Fibroblast of lung (primary cell): Measurements from ENCODE around the gene TRAP1.

Source experiments
- EZH2 ChIP-seq: IDR thresholded peaks from 2 replicates; pipeline ENCODE4 v1.5.1; 2012; ENCODE audit warnings: low read length, control low read depth, mild to moderate bottlenecking; ENCODE audit errors: missing control alignments
- TF ChIP-seq, protein P1 (sequence below), 2 donors: IDR thresholded peaks in 1 of 2; conservative IDR thresholded peaks in 1 of 2; 1 replicate in 1 of 2; 2 replicates in 1 of 2; pipeline ENCODE4 v1.5.1; 2011 to 2012; ENCODE audit warnings: low read length in 2 of 2, control low read depth in 1 of 2, inconsistent platforms in 1 of 2, low read depth in 1 of 2, mild to moderate bottlenecking in 1 of 2

DNA sequence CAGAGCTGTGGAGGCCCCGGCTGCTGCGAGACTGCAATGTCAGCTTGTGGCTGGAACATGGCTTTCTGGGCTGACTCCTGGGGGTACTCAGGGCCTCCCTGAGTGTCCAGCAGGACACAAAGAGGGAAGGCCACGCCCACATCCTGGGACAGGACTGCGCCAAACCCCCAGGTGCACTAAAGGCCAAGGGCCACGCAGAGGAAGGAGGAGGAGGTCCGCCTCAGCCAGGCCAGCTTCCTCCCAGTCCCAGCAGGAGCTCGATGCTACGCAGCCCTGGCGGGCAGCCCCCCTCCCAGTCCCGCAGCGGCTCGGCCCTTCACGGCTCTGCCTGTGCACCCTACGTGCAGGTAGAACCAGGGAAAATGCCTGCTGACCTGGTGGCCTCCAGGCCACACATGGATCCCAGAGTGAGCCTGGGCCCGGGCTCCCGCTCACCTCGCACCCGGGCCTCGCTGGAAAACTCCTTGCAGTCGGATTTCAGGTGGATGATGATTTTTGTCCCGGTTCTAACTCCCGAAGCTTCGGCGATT lies 41.7 kb downstream of the TRAP1 start:
- TF ChIP-seq EZH2, result no peak
- TF ChIP-seq, protein P1, sequence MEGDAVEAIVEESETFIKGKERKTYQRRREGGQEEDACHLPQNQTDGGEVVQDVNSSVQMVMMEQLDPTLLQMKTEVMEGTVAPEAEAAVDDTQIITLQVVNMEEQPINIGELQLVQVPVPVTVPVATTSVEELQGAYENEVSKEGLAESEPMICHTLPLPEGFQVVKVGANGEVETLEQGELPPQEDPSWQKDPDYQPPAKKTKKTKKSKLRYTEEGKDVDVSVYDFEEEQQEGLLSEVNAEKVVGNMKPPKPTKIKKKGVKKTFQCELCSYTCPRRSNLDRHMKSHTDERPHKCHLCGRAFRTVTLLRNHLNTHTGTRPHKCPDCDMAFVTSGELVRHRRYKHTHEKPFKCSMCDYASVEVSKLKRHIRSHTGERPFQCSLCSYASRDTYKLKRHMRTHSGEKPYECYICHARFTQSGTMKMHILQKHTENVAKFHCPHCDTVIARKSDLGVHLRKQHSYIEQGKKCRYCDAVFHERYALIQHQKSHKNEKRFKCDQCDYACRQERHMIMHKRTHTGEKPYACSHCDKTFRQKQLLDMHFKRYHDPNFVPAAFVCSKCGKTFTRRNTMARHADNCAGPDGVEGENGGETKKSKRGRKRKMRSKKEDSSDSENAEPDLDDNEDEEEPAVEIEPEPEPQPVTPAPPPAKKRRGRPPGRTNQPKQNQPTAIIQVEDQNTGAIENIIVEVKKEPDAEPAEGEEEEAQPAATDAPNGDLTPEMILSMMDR (conservative IDR thresholded peaks at IDR 0.05 in 1 of 2, IDR thresholded peaks at IDR 0.05 in 1 of 2; ENCODE audit: low read depth in 1 of 2, low read length in 2 of 2), result no peak
